ENCODE measurements around the gene KEAP1. TPM values are rescaled to one million over a fixed set of nuclear protein-coding genes. Genes with fewer than 3 reads are reported as not detected.

KEAP1 gene
- total RNA-seq, 4 donors from 2014 or later: 36.2 to 55.9 (median 48.0) TPM

- TF ChIP-seq CTCF (IDR thresholded peaks at IDR 0.05; ENCODE audit: low read depth): no peak
Measured at GRCh38 chr19:10518444-10519361, 15.5 kb upstream of the KEAP1 start.

DNA sequence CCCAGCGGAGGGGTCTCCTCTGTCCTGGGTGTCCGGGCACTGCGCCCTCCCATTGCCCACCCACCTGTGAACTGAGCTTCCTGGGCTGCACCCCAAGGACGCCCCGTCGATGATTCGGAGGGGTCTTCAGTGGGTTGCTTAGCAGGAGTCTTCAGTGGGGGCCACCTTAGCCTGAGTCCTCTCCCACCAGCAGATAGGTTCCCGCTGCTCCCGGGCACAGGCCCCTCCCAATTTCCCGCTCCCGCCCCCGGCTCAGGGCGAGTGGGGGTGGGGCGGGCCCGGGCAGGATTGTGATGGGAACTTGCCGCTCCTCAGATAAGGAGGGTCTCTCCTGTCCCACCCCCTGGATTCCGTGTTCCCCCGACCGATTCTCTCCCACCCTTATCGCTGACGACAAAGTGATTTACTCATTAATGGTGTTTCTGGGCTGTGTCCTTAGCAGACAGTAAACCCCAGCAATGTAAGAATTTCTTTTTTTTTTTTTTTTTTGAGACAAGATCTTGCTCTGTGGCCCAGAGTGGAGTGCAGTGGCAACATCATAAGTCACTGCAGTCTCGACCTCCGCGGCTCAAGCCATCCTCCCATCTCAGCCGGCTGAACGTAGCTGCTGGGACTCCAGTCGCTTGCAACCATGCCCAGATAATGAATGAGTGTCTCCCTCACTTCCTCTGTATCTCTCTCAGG is 14.7 kb upstream of the KEAP1 start:
- TF ChIP-seq CTCF (IDR thresholded peaks at IDR 0.05; ENCODE audit: low read depth): no peak

- TF ChIP-seq CTCF (IDR thresholded peaks at IDR 0.05; ENCODE audit: low read depth): no peak
Measured at GRCh38 chr19:10517361-10517759, 14.2 kb upstream of the KEAP1 start, which contains the start of gene S1PR5. S1PR5 (minus strand) TSS chr19:10517447; CDS start chr19:10515011, 2,436 bp downstream.

GRCh38 chr19:10516671-10517286 is 13.6 kb upstream of the KEAP1 start:
- no peak for TF ChIP-seq CTCF (IDR thresholded peaks at IDR 0.05; ENCODE audit: low read depth)

GRCh38 chr19:10516064-10516385 is 12.9 kb upstream of the KEAP1 start:
- TF ChIP-seq CTCF (IDR thresholded peaks at IDR 0.05; ENCODE audit: low read depth): no peak

- TF ChIP-seq CTCF (IDR thresholded peaks at IDR 0.05; ENCODE audit: low read depth): no peak
Measured at GRCh38 chr19:10514211-10515145, 11.3 kb upstream of the KEAP1 start.
